ENCODE measurements around the gene CFAP299. TPM values are rescaled to one million over a fixed set of nuclear protein-coding genes. Genes with fewer than 3 reads are reported as not detected.

CFAP299 gene
- total and polyA plus RNA-seq, 2 donors (not counting 3 experiments of a cell fraction or from before 2014, with no cell fraction given) = not detected

GRCh38 chr4:80312124-80312523 is 23.4 kb upstream of the CFAP299 start:
- no peak overlapping the region for H2AFZ ChIP-seq (ENCODE audit: low read depth, low read length)
- H3K4me1 ChIP-seq (ENCODE audit: control insufficient read depth, extremely low read depth, insufficient read depth, low read length) = peaks cover 5% of the 10 kb centered on the region
- dilution Hi-C loops (cut with MboI; ENCODE audit: extremely low pct_ligation_motif_present, low sequenced_read_pairs) (no loop called here), intact Hi-C loops (cut with micrococcal nuclease) (no loop called here)
- DNase-seq (ENCODE audit: low read depth, low spot score) (no peak), FAIRE-seq (no peak)
- H3K4me2 ChIP-seq (ENCODE audit: insufficient read depth, low read length) = no peak overlapping the region
- H3K9ac ChIP-seq (replicated peaks; ENCODE audit: extremely low read depth, insufficient read depth, low read length) = no peak overlapping the region
- no peaks in the 10 kb centered on the region for H4K20me1 ChIP-seq (replicated peaks; ENCODE audit: control insufficient read depth, extremely low read depth, insufficient read depth, low read length)
- no peaks in the 10 kb centered on the region for H3K79me2 ChIP-seq (ENCODE audit: control insufficient read depth, insufficient read depth, low read length)
- no peak overlapping the region for H3K27ac ChIP-seq (ENCODE audit: insufficient read depth, low read depth, low read length)
- ChIA-PET POLR2A (no interaction called here), CTCF (no interaction called here)
- H3K9me3 ChIP-seq (replicated peaks; ENCODE audit: control insufficient read depth, insufficient read depth, low read length) = no peaks in the 10 kb centered on the region
- H3K27me3 ChIP-seq (ENCODE audit: control insufficient read depth in 2 of 2, insufficient read depth in 2 of 2, low read length in 2 of 2) = peaks cover 2 to 16% of the 10 kb centered on the region in 2 experiments
- no peak for TF ChIP-seq GATA2 (IDR thresholded peaks at IDR 0.05; ENCODE audit: insufficient read depth, insufficient read length, low read depth, low read length)
- TF ChIP-seq, protein P1, sequence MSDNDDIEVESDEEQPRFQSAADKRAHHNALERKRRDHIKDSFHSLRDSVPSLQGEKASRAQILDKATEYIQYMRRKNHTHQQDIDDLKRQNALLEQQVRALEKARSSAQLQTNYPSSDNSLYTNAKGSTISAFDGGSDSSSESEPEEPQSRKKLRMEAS (IDR thresholded peaks at IDR 0.05; ENCODE audit: insufficient read depth, insufficient read length) = no peak
- no peak for TF ChIP-seq EZH2 (IDR thresholded peaks at IDR 0.05; ENCODE audit: borderline replicate concordance, low read depth, low read length, severe bottlenecking)
- no peak for TF ChIP-seq POLR2AphosphoS5 (IDR thresholded peaks at IDR 0.05; ENCODE audit: insufficient read depth, low read depth, low read length)
- no peak for TF ChIP-seq MYC (IDR thresholded peaks at IDR 0.05; ENCODE audit: low read depth, low read length)
- no peak for TF ChIP-seq FOS (IDR thresholded peaks at IDR 0.05; ENCODE audit: borderline replicate concordance, insufficient read depth, low read length)
- no peak for TF ChIP-seq POLR2A (IDR thresholded peaks at IDR 0.05; ENCODE audit: low read depth, low read length)
- TF ChIP-seq, protein P2, sequence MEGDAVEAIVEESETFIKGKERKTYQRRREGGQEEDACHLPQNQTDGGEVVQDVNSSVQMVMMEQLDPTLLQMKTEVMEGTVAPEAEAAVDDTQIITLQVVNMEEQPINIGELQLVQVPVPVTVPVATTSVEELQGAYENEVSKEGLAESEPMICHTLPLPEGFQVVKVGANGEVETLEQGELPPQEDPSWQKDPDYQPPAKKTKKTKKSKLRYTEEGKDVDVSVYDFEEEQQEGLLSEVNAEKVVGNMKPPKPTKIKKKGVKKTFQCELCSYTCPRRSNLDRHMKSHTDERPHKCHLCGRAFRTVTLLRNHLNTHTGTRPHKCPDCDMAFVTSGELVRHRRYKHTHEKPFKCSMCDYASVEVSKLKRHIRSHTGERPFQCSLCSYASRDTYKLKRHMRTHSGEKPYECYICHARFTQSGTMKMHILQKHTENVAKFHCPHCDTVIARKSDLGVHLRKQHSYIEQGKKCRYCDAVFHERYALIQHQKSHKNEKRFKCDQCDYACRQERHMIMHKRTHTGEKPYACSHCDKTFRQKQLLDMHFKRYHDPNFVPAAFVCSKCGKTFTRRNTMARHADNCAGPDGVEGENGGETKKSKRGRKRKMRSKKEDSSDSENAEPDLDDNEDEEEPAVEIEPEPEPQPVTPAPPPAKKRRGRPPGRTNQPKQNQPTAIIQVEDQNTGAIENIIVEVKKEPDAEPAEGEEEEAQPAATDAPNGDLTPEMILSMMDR (IDR thresholded peaks at IDR 0.05; ENCODE audit: extremely low read depth in 1 of 2, insufficient read depth in 1 of 2, low read depth in 1 of 2, low read length in 2 of 2) = no peak
- H3K4me3 ChIP-seq (replicated peaks in 1 of 3; ENCODE audit: insufficient read depth in 1 of 3, low read depth in 1 of 3, low read length in 3 of 3) = no peak overlapping the region
- no peaks in the 10 kb centered on the region for H3K36me3 ChIP-seq (ENCODE audit: control insufficient read depth in 2 of 2, extremely low read depth in 1 of 2, insufficient read depth in 2 of 2, low read length in 2 of 2)
- no peaks in the 10 kb centered on the region for H3K9me1 ChIP-seq (replicated peaks; ENCODE audit: control insufficient read depth, extremely low read depth, insufficient read depth, low read length)
- no TSS peak for BruUV-seq (replicated peaks)

Measured in endothelial cell of umbilical vein (primary cell).